Kidney epithelial cell (primary cell): ENCODE data around the gene PHC2. TPM values are rescaled to one million over a fixed set of nuclear protein-coding genes. Genes with fewer than 3 reads are reported as not detected.

Experiments
- DNase-seq: peaks from one replicate; pipeline ENCODE4 v3.0.0-alpha.2; 2010; ENCODE audit warnings: low read depth
- H3K27me3 ChIP-seq: 2 replicates; pipeline ENCODE4 v1.6.0; 2011; ENCODE audit warnings: low read length; ENCODE audit not compliant: control insufficient read depth, insufficient read depth
- H3K36me3 ChIP-seq: 2 replicates; pipeline ENCODE4 v1.5.1; 2011; ENCODE audit warnings: low read length; ENCODE audit not compliant: control insufficient read depth, insufficient read depth
- H3K4me3 ChIP-seq: 2 replicates; pipeline ENCODE4 v1.5.1; 2011; ENCODE audit warnings: low read depth, mild to moderate bottlenecking, control low read depth, low read length
- total RNA-seq: library from RNA; depleted of rRNA; stranded (reverse); fragments of >200 nt; gene quantifications from 2 replicates; pipeline ENCODE4 v1.2.3, GENCODE V29; 2015
- TF ChIP-seq, protein P1 (sequence below): IDR thresholded peaks from 2 replicates; pipeline ENCODE4 v1.5.1; 2011; ENCODE audit warnings: mild to moderate bottlenecking, moderate library complexity, low read length, control low read depth, inconsistent platforms; ENCODE audit not compliant: insufficient read depth, poor library complexity, severe bottlenecking

PHC2 gene
- total RNA-seq, 1 donor from 2014 or later: 216 TPM

DNA sequence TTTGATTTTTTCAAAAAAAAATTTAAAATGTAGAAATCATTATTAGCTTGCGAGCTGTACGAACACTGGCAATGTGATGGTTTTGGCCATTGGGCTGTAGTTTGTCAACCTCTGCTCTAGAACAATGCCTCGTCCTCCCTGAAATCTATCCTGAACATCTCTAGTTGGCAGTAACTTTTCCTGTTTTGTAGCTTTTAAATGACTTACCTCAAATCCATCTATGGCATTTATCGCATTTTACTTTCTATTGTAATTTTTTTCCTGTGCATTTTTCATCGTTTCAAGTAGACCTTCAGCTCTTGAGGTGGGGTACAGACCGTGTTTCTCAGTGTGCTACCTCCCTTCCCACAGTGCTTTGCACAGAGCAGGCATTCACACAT is 79.6 kb downstream of the PHC2 start:
- TF ChIP-seq, protein P1, sequence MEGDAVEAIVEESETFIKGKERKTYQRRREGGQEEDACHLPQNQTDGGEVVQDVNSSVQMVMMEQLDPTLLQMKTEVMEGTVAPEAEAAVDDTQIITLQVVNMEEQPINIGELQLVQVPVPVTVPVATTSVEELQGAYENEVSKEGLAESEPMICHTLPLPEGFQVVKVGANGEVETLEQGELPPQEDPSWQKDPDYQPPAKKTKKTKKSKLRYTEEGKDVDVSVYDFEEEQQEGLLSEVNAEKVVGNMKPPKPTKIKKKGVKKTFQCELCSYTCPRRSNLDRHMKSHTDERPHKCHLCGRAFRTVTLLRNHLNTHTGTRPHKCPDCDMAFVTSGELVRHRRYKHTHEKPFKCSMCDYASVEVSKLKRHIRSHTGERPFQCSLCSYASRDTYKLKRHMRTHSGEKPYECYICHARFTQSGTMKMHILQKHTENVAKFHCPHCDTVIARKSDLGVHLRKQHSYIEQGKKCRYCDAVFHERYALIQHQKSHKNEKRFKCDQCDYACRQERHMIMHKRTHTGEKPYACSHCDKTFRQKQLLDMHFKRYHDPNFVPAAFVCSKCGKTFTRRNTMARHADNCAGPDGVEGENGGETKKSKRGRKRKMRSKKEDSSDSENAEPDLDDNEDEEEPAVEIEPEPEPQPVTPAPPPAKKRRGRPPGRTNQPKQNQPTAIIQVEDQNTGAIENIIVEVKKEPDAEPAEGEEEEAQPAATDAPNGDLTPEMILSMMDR: no peak
- DNase-seq: no peak
- Histone ChIP-seq H3K4me3 (no peak overlapping the region), H3K27me3 (no peaks in the 10 kb centered on the region), H3K36me3 (no peaks in the 10 kb centered on the region)

DNA sequence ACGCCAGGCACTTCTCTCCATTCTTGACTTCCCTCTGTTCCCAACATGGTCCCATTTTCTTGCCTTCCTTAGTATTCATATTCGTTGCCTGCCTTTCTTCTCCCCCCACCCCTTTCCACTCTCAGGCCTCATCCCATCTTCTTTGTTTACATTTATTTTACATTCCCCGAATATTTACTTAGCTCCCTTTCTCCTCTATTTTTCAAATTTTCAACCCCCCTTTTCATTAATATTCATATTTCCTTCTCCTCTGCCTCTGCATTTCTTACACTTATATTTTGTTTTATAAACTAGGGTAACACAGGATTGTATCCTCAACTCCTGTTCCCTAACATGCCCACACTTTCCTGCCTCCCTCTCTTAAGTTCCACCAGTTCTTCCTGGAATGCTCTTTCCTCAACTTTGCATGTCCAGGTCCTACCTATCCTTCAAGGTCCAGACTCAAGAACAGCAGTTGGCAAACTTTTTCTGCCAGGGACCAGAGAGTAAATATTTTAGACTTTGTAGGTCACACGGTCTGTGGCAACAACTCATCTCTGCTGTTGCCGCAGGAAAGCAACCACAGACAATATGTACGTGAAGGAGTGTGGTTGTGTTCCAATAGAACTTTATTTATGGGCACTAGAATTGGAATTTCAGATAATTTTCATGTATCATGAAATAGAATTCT is 80.1 kb downstream of the PHC2 start:
- Histone ChIP-seq H3K36me3 (no peaks in the 10 kb centered on the region), H3K4me3 (peak overlapping the region; percentile 60), H3K27me3 (no peaks in the 10 kb centered on the region)
- no peak for DNase-seq
- TF ChIP-seq, protein P1: no peak

DNA sequence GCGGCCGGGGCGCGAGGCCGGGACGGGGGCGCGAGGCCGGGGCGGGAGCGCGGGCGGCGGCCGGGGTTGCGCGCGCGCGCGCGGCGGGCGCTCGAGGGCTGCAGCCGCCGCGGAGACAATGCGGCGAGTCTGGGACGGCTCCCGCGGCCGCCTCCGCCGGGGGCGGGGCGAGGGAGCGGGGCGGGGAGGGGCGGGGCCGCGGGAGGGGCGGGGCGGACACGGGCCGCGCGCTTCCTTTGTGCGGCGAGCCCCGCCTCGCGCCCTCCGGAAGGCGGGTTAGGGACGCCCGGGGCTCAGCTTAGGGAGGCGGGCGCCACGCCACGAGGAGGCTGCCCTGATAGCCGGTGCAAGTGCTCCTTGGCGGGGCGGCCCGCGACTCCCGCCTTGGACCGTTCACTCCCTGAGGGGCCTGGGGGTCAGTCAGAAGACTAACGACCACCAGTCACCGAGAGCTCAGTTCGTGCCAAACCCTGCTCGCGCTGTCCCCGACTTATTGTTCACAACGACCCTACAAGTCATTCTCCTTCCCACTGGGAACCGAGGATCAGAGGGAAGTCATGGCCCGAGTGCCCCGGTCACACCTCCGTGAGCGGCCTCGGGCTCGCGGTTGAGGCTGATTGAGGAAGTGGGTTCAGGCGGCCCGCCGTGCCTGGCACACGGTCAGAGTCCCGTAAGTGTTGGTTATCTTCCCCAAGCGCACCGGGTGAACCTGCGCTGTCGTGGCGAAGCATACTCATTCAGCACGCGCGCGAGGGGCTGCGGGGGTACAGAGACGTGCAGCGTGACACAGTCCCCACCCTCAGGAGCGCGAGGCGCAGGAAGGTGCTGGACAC is 80.9 kb downstream of the PHC2 start:
- TF ChIP-seq, protein P1: no peak
- Histone ChIP-seq H3K36me3 (no peaks in the 10 kb centered on the region), H3K27me3 (no peaks in the 10 kb centered on the region), H3K4me3 (peak overlapping the region; percentile 75)
- no peak for DNase-seq

DNA sequence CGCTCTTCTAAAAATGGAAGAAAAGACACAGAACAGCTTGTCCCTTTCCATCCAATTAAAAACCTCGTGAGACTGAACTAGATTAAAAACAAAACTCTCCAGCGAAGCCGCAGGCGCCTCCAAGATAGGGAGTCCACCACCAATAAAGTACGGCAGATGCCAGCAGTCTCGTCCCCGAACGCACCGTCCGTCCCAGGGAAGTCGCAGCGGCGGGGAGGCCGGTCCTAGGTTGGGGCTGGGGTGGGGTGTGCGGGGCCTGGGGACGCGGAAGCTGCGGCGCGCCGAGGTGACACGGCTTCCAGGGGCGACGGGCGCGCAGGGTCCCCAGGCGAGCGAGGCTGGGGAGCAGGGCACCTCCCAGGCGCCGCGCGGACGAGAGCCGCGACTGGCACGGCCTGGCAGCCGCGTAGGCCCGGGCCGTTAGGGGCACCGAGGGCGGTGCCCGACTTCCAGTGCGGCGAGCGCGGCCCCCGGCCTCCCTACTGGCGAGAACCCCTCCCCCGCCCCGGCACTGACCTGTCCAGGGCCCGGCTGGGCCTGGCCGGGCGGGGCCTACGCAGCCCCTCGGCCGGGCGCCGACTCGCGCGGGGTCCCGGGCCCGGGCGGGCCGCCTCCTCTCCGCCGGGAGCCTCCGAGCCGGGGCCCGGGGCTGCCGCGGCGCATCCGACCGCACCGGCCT is 81.7 kb downstream of the PHC2 start:
- Histone ChIP-seq H3K4me3 (peak overlapping the region; percentile 75), H3K36me3 (no peaks in the 10 kb centered on the region), H3K27me3 (no peaks in the 10 kb centered on the region)
- TF ChIP-seq, protein P1: no peak
- DNase-seq: no peak

DNA sequence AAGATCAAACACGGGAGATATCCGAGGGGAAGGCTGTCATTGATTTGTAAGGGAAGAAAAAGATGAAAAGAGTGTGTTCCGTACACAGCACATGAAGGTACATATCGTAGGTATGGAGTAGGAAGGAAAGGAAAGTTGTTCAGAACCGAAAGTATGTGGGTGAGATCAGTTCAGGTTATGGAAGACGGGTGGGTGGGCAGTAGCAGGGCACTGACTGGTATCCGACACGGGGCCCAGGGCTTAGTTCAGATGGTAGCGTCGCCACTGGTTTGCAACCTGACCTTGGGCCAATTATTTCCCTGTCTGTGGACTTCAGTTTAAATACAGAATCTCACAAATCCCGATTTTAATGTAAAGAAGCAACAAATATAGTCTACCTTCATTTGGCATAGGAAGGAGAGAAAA is 82.2 kb downstream of the PHC2 start:
- TF ChIP-seq, protein P1: no peak
- DNase-seq: no peak
- Histone ChIP-seq H3K4me3 (peak overlapping the region; percentile 75), H3K36me3 (no peaks in the 10 kb centered on the region), H3K27me3 (no peaks in the 10 kb centered on the region)
